Cardiac muscle cell (in vitro differentiated cells and primary cell): ENCODE results near the gene MPC1. TPM values are rescaled to one million over a fixed set of nuclear protein-coding genes. Genes with fewer than 3 reads are reported as not detected.
A peak's percentile ranks its signal among the peaks of the same experiment; 100 is the strongest.

Experiments
- DNase-seq, 2 donors: peaks; one replicate each; pipeline versions ENCODE4 v3.0.0 to v3.0.0-alpha.2; 2010 to 2017; ENCODE audit warnings: low read depth in 1 of 2, low spot score in 1 of 2
- H3K27ac ChIP-seq: fragments of 200-600 bp; sonication (generic); 2 replicates; pipeline ENCODE4 v1.5.1; 2016
- H3K27me3 ChIP-seq: fragments of 200-600 bp; sonication (generic); 2 replicates; pipeline ENCODE4 v1.6.0; 2016; ENCODE audit warnings: control low read depth
- H3K36me3 ChIP-seq: fragments of 200-600 bp; sonication (generic); 2 replicates; pipeline ENCODE4 v1.5.1; 2016; ENCODE audit warnings: control low read depth
- H3K4me1 ChIP-seq: fragments of 200-600 bp; sonication (generic); 2 replicates; pipeline ENCODE4 v1.8.1; 2017; ENCODE audit warnings: low read depth, mild to moderate bottlenecking, mixed run types
- H3K4me3 ChIP-seq: fragments of 200-600 bp; sonication (generic); 2 replicates; pipeline ENCODE4 v1.5.1; 2016; ENCODE audit warnings: mild to moderate bottlenecking
- H3K9me3 ChIP-seq: fragments of 200-600 bp; sonication (generic); 2 replicates; pipeline ENCODE4 v1.5.1; 2017; ENCODE audit warnings: low read depth, mild to moderate bottlenecking, control low read depth
- polyA plus RNA-seq: library from polyadenylated mRNA; unstranded; fragments of >200 nt; fragmentation: Nextera tagmentation; extraction: Ambion mirVana; gene quantifications from 2 replicates; pipeline ENCODE4 v1.2.1, GENCODE V29; 2016
- total RNA-seq: library from RNA; depleted of rRNA; stranded (reverse); fragments of >200 nt; gene quantifications from 2 replicates; pipeline ENCODE4 v1.2.3, GENCODE V29; 2016
- TF ChIP-seq, protein P1 (sequence below): IDR thresholded peaks from 2 replicates; pipeline ENCODE4 v1.5.1; 2012; ENCODE audit warnings: low read depth, mild to moderate bottlenecking, low read length

The MPC1 gene
- total and polyA plus RNA-seq, 2 experiments from 2014 or later = 28.5 to 122 TPM

DNA sequence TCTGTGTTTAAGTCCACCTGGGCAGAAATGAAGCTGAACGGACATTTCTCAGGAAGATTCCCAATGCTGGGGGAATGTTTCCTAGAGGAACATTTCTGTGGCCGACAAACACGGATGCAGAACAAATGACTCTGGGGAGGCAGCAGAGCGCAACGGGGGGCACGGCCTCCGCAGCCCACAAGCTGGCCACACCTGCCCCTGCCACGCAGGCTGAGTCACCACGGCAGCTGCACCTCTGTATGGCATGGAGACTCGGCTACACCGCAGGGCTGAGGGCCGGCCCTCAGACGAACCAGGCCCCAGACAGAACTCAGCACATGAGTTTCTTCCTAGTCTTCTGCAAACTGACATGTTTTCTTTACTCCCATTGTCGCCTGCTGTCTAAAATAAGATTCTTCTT is 64.5 kb downstream of the MPC1 start:
- H3K36me3 ChIP-seq = peaks cover 4% of the 10 kb centered on the region
- TF ChIP-seq, protein P1, sequence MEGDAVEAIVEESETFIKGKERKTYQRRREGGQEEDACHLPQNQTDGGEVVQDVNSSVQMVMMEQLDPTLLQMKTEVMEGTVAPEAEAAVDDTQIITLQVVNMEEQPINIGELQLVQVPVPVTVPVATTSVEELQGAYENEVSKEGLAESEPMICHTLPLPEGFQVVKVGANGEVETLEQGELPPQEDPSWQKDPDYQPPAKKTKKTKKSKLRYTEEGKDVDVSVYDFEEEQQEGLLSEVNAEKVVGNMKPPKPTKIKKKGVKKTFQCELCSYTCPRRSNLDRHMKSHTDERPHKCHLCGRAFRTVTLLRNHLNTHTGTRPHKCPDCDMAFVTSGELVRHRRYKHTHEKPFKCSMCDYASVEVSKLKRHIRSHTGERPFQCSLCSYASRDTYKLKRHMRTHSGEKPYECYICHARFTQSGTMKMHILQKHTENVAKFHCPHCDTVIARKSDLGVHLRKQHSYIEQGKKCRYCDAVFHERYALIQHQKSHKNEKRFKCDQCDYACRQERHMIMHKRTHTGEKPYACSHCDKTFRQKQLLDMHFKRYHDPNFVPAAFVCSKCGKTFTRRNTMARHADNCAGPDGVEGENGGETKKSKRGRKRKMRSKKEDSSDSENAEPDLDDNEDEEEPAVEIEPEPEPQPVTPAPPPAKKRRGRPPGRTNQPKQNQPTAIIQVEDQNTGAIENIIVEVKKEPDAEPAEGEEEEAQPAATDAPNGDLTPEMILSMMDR = no peak
- no peaks in the 10 kb centered on the region for H3K4me1 ChIP-seq
- no peaks in the 10 kb centered on the region for H3K9me3 ChIP-seq
- H3K27ac ChIP-seq = peak overlapping the region; percentile 43
- H3K27me3 ChIP-seq = no peaks in the 10 kb centered on the region
- no peak overlapping the region for H3K4me3 ChIP-seq
- DNase-seq = no peak

DNA sequence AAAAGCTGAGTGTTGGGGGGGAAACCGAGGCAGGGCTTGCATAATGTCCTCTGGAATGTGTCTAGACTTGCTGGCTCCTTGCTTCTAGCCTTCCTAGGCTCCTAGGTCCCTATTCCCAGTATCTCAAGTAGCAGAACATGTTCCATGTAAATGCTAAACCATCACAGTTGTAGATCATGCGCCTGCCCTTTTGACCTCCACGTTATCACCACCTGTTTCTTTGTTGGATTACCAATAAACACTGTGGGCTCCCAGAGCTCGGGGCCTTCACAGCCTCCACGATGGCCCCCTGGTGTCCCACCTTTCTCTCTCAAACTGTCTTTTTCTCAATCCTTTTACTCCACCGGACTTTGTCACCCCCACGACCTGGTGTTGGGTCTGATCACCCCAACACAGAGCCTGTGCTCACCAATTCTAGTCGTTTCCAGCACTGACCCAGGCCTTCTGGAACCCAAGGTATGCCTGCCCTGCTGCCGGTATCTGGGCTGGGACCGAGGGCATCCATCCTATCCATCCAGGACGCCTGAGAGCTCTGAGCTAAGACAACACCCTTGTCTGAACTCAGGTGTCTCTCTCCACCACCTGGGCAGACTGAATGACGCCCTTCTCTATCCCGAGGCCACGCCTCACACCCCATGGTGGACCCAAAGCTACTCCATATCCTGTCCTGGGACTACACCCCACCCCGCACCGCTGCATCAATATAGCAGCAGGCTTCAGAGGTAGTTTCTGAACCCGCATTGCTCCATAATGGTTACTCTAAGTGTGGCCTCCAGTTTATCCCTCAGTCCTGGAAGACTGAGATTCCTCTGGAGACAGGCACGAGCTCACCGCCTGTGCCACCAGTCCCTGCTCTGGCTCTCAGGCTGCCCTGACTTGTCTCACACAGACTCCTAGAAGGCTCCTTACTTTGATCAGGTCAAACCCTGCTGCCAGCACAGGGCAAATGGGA is 65.2 kb downstream of the MPC1 start:
- Histone ChIP-seq H3K4me1 (no peaks in the 10 kb centered on the region), H3K9me3 (no peaks in the 10 kb centered on the region), H3K36me3 (no peaks in the 10 kb centered on the region), H3K27me3 (no peaks in the 10 kb centered on the region), H3K27ac (peak overlapping the region; percentile 43), H3K4me3 (no peak overlapping the region)
- DNase-seq = no peak
- TF ChIP-seq, protein P1 = no peak

DNA sequence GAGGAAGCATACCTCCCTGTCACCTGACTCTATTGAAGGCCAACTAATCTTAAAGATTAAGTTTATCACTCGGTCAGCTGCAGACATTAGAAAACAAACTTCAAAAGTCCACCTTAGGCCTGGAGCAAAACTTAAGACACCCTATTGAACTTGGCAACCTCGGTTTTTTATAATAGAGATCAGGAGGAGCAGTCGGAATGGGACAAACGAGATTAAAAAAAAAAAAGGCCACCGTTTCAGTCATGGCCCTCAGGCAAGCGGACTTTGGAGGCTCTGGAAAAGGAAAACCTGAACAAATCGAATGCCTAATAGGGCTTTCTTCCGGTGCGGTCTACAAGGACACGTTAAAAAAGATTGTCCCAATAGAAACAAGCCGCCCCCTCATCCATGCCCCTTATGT is 67.3 kb downstream of the MPC1 start:
- H3K36me3 ChIP-seq = no peaks in the 10 kb centered on the region
- TF ChIP-seq, protein P1 = no peak
- H3K27me3 ChIP-seq = peaks cover 5% of the 10 kb centered on the region
- H3K4me3 ChIP-seq = no peak overlapping the region
- no peaks in the 10 kb centered on the region for H3K4me1 ChIP-seq
- no peak for DNase-seq
- H3K27ac ChIP-seq = no peak overlapping the region
- H3K9me3 ChIP-seq = no peaks in the 10 kb centered on the region

Other genes starting within 250 kb of the MPC1 start
- gene TBXT, start 215.1 kb downstream of the MPC1 start, total RNA-seq = not detected in 2 replicates
- gene TBXT, start 215.1 kb downstream of the MPC1 start, polyA plus RNA-seq = not detected in 2 replicates
- 0.12 and 0.92 TPM in 2 replicates for gene PRR18, start 74.5 kb downstream of the MPC1 start, total RNA-seq
- 0.33 TPM in 1 of 2 replicates, not detected in the other for gene PRR18, start 74.5 kb downstream of the MPC1 start, polyA plus RNA-seq
- gene SFT2D1, start 40.4 kb downstream of the MPC1 start, total RNA-seq = 26.5 and 36.4 TPM in 2 replicates
- 63.3 and 63.7 TPM in 2 replicates for gene SFT2D1, start 40.4 kb downstream of the MPC1 start, polyA plus RNA-seq
- gene RAMACL, start 203.7 kb upstream of the MPC1 start, total RNA-seq = 0.14 and 0.45 TPM in 2 replicates
- gene RAMACL, start 203.7 kb upstream of the MPC1 start, polyA plus RNA-seq = 0.10 and 0.44 TPM in 2 replicates
- 24.0 and 26.4 TPM in 2 replicates for gene RPS6KA2, start 244.3 kb upstream of the MPC1 start, total RNA-seq
- 19.2 and 19.3 TPM in 2 replicates for gene RPS6KA2, start 244.3 kb upstream of the MPC1 start, polyA plus RNA-seq